Esophagus muscularis mucosa (tissue), 4 donors: ENCODE data around the gene KIRREL3. TPM values are rescaled to one million over a fixed set of nuclear protein-coding genes. Genes with fewer than 3 reads are reported as not detected.

ENCODE experiments used
- DNase-seq: peaks from one replicate; pipeline ENCODE4 v3.0.0-alpha.2; 2017; ENCODE audit errors: extremely low spot score
- H3K27ac ChIP-seq, 4 donors: fragments of 200-600 bp; sonication (generic); replicated peaks in 1 of 4; 1 replicate in 3 of 4; 2 replicates in 1 of 4; pipeline ENCODE4 v1.5.1; 2016 to 2019; ENCODE audit warnings: mild to moderate bottlenecking in 1 of 4
- H3K27me3 ChIP-seq, 4 donors: fragments of 200-600 bp; sonication (generic); one replicate each; pipeline versions ENCODE4 v1.5.1 to v1.6.0; 2016 to 2019
- H3K36me3 ChIP-seq, 4 donors: fragments of 200-600 bp; sonication (generic); one replicate each; pipeline ENCODE4 v1.5.1; 2016 to 2019
- H3K4me1 ChIP-seq, 4 donors: fragments of 200-600 bp; sonication (generic); one replicate each; pipeline ENCODE4 v1.5.1; 2016 to 2019
- H3K4me3 ChIP-seq, 4 donors: fragments of 200-600 bp; sonication (generic); 1 replicate in 2 of 4; 2 replicates in 2 of 4; pipeline ENCODE4 v1.5.1; 2016 to 2019; ENCODE audit warnings: mild to moderate bottlenecking in 4 of 4, moderate library complexity in 1 of 4
- H3K9me3 ChIP-seq, 4 donors: fragments of 200-600 bp; sonication (generic); 1 replicate in 3 of 4; 2 replicates in 1 of 4; pipeline ENCODE4 v1.5.1; 2016 to 2019
- CTCF ChIP-seq, 3 experiments: fragments of 200-600 bp in 2 of 3; fragments of 450-650 bp in 1 of 3; sonication (generic) in 2 of 3; IDR thresholded peaks; one replicate each; pipeline ENCODE4 v1.5.1; 2017 to 2019; ENCODE audit warnings: antibody characterized with exemption in 3 of 3, mild to moderate bottlenecking in 2 of 3, moderate library complexity in 1 of 3
- EP300 ChIP-seq: sonication (generic); formaldehyde crosslinking; IDR thresholded peaks from one replicate; pipeline ENCODE4 v1.6.1; 2017; ENCODE audit warnings: antibody characterized with exemption
- POLR2A ChIP-seq: fragments of 450-650 bp; IDR thresholded peaks from one replicate; pipeline ENCODE4 v1.6.1; 2017; ENCODE audit warnings: antibody characterized with exemption, moderate library complexity, mild to moderate bottlenecking, low read depth
- POLR2AphosphoS5 ChIP-seq, 2 donors: sonication (generic); formaldehyde crosslinking; IDR thresholded peaks; one replicate each; pipeline ENCODE4 v1.6.1; 2017; ENCODE audit warnings: antibody characterized with exemption in 2 of 2
- WGBS: methylation state at CpG from one replicate; pipeline ENCODE4 v1.1.5; 2018; 5-methylcytosine and 5-hydroxymethylcytosine counted together
- intact Hi-C: fragments of 100-400 bp; cut with DNase I; formaldehyde crosslinking; loops from one replicate; pipeline ENCODE4 v1.15.1; 2023
- total RNA-seq, 4 donors: library from RNA; depleted of rRNA; stranded (reverse); fragments of >200 nt; gene quantifications; one replicate each; pipeline versions ENCODE4 v1.1.0 to v1.2.1, GENCODE V29; 2016

KIRREL3 gene
- total RNA-seq, 4 donors from 2014 or later = 1.7 to 6.5 (median 3.1) TPM

DNA sequence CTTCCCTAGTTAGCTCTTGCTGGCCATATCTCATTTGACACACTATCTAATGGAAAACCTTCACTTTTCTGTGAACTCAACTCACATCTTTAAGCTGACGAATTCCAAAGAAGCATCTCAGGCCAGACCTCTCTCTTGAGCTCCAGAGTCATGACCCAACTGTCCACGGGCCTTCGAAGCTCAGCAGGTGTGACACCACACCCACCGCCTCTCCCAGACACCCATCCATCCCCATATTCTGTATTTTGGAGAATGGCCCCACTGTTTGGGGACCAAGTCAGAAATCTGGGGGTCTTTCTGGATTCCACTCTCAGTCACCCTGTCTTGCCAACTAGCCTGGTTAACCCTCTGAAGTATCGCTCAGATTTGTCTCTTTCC, 519.3 kb downstream of the KIRREL3 start:
- DNase-seq = no peak
- Histone ChIP-seq H3K4me3 (no peak overlapping the region), H3K27ac (no peak overlapping the region), H3K9me3 (no peaks in the 10 kb centered on the region), H3K27me3 (no peaks in the 10 kb centered on the region), H3K4me1 (peaks cover 4 to 12% (median 6%) of the 10 kb centered on the region in 4 donors), H3K36me3 (no peaks in the 10 kb centered on the region)
- intact Hi-C loops = loop anchor here (1.0 to 2.0 kb wide), 2 partner anchors 40 to 170 kb away; no protein-coding TSS in a partner anchor
- WGBS = 88% methylated on average over 5 of the region's 5 CpGs
- TF ChIP-seq CTCF (IDR thresholded peaks at IDR 0.05) (no peak), POLR2AphosphoS5 (IDR thresholded peaks at IDR 0.05) (no peak), EP300 (no peak), POLR2A (no peak)

DNA sequence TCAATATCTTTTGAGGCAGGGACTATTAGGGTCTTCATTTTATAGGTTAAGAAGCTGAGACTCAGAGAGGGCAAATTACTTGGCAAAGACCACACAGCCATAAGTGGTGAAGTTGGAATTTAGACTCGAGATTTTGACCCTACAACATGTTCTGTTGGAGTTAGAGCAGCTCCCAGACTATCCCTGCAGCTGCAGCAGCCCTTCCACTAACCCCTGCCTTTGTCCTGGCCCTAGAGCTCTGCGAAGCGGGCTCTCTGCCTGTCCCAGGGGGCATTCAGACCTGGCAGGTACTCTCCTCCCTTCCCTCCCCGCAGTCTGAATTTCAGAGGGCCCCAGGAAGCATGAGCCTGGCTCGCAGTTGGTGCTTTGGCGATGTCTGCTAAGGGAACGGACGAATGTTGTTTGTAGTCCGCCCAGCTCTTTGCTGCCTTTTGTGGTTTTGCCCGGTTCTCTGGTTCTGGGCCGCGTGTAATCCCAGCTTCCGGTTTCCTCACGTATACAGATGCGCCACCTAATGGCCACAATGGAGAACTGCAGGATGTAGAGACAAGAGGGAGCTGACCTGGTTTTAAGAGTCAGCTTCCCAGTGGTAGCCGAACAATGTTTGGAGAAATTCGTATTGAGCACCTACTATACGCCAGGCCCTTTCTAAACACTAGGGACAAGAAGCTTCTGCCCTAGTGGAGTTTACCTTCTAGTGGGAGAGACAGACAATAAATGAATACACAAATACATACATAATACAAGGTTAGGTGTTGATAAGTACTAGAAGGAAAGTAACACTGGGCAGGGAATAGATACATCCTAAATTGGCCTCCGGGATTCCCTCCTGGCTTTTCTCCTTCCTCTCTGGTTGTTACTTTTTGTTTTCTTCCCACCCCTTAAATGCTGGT, 519.9 kb downstream of the KIRREL3 start:
- peaks cover 5 to 14% (median 6%) of the 10 kb centered on the region in 4 donors for H3K4me1 ChIP-seq
- H3K27ac ChIP-seq = peak overlapping the region; percentile 68 to 77 (median 74)
- H3K4me3 ChIP-seq = peak overlapping the region in 3 of 4 donors; percentile 10 to 30 (median 21)
- no peaks in the 10 kb centered on the region for H3K27me3 ChIP-seq
- 12% methylated on average over 16 of the region's 19 CpGs for WGBS
- no peaks in the 10 kb centered on the region for H3K36me3 ChIP-seq
- TF ChIP-seq POLR2A = no peak
- peak in 1 of 2 donors; percentile 60 for TF ChIP-seq POLR2AphosphoS5 (IDR thresholded peaks at IDR 0.05)
- no peak for TF ChIP-seq EP300
- peak; percentile 93 to 95 (median 95) for TF ChIP-seq CTCF (IDR thresholded peaks at IDR 0.05)
- no peaks in the 10 kb centered on the region for H3K9me3 ChIP-seq
- peak; percentile 96 for DNase-seq
- intact Hi-C loops = loop anchor here (1.0 to 2.0 kb wide), 2 partner anchors 39 to 170 kb away; no protein-coding TSS in a partner anchor

DNA sequence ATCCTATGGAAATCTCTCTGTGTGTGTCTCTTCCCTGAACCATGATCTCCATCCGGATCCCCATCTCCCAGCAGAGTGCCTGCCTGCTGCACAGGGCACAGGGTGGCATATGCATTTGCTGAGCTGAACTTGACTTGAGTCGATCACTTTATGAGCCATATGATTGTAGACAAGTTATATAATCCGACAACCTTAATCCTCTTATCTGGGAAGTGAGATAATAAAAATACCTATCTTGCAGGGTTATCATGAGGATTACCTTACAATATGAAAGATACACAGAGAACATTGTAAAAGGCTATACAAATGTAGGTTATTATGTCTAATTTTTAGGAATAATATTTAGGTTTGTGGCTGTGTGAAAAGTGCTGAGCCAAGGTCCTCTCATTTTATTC, 520.6 kb downstream of the KIRREL3 start:
- TF ChIP-seq POLR2A (no peak), EP300 (no peak)
- H3K27ac ChIP-seq = peak overlapping the region in 2 of 4 donors; percentile 68 to 77
- H3K4me3 ChIP-seq = no peak overlapping the region
- no peaks in the 10 kb centered on the region for H3K36me3 ChIP-seq
- H3K9me3 ChIP-seq = no peaks in the 10 kb centered on the region
- intact Hi-C loops = loop anchor here (2.0 kb wide), 1 partner anchor 169 kb away; no protein-coding TSS in a partner anchor
- H3K4me1 ChIP-seq = peaks cover 10 to 20% (median 12%) of the 10 kb centered on the region in 4 donors
- DNase-seq = no peak
- no peaks in the 10 kb centered on the region for H3K27me3 ChIP-seq
- 100% methylated on average over 3 of the region's 3 CpGs for WGBS

DNA sequence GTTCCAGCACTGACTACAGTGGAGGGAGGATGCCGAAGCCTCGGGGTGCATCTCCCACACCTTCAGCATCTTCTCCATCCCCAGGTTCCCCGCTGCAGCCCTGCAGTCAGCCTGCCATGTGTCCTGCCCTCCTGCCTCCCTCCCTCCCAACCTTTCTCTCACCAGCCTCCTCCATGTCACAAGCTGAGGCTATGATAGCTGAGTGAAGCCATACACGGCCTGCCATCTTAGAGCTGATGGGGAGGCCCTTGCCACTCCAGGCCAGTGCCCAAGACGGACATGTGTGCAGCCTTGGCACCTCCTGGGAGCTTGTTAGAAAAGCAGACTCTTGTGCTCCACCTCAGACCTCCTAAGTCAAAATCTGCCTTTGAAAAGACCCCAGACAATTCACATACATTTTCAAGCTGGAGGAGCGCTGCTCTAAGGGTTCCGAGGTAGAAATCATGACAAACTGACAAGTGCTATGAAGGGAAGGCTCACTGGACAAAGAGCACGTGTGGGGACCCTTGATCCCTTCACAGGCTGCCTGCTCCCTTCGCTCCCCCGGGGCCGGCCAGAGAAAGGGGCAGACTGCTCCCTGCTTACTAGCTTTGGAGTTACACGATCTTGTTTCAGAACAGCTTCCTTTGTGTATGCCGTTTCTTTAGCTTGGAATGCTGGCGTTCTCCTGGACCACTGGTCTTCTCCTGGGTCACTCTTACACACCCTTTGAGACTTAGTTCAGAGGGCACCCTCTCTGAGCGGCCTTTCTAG, 521.2 kb downstream of the KIRREL3 start:
- H3K4me3 ChIP-seq = no peak overlapping the region
- no peak overlapping the region for H3K27ac ChIP-seq
- no peaks in the 10 kb centered on the region for H3K9me3 ChIP-seq
- TF ChIP-seq POLR2A (no peak), CTCF (IDR thresholded peaks at IDR 0.05) (no peak), EP300 (no peak), POLR2AphosphoS5 (IDR thresholded peaks at IDR 0.05) (no peak)
- H3K27me3 ChIP-seq = no peaks in the 10 kb centered on the region
- H3K36me3 ChIP-seq = no peaks in the 10 kb centered on the region
- 91% methylated on average over 13 of the region's 15 CpGs for WGBS
- intact Hi-C loops = no loop called here
- H3K4me1 ChIP-seq = peaks cover 11 to 20% (median 15%) of the 10 kb centered on the region in 4 donors
- no peak for DNase-seq

DNA sequence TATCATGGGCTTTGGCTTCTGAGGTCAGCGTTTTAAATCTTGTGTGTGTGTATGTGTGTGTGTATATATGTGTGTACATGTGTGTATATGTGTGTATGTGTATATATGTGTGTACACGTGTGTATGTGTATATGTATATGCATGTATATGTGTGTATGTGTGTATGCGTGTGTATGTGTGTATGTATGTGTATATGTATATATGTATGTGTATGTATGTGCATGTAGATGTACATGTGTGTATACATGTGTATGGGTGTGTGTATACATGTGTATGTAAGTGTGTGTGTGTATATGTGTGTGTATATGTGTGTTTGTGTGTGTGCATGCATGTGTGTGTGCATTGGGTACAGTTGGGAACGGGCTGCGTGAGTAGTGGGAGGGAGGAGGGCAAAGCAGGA, 522.1 kb downstream of the KIRREL3 start:
- no peak for DNase-seq
- H3K36me3 ChIP-seq = no peaks in the 10 kb centered on the region
- no peaks in the 10 kb centered on the region for H3K9me3 ChIP-seq
- H3K4me3 ChIP-seq = no peak overlapping the region
- peaks cover 11 to 20% (median 15%) of the 10 kb centered on the region in 4 donors for H3K4me1 ChIP-seq
- no peak overlapping the region for H3K27ac ChIP-seq
- no peaks in the 10 kb centered on the region for H3K27me3 ChIP-seq
- intact Hi-C loops = no loop called here
- 90% methylated on average over 5 of the region's 5 CpGs for WGBS
- TF ChIP-seq CTCF (IDR thresholded peaks at IDR 0.05) (no peak), EP300 (no peak), POLR2AphosphoS5 (IDR thresholded peaks at IDR 0.05) (no peak), POLR2A (no peak)
